ENCODE measurements around the gene LNX1.
A peak's percentile ranks its signal among the peaks of the same experiment; 100 is the strongest.

LNX1 gene

DNA sequence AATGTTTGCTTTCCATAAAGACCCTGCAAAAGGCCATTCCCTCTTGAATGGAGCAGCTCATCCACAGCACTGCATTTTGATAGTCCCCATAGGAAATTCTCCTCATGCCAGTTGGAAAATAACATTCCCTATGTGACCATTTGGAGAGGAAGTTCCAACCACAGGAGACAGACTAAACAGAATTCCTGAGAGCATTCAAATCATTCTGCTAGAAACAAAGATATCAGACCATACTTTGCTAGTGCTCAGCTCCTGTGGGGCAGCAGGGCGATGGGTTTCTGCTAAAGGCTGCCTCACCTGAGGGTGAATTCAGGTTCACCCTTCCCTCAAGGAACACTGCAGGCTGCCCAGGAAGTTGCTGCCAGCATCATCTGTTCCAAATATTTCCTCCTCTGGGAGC, 58.8 kb downstream of the LNX1 start:
- no peak for DNase-seq

DNA sequence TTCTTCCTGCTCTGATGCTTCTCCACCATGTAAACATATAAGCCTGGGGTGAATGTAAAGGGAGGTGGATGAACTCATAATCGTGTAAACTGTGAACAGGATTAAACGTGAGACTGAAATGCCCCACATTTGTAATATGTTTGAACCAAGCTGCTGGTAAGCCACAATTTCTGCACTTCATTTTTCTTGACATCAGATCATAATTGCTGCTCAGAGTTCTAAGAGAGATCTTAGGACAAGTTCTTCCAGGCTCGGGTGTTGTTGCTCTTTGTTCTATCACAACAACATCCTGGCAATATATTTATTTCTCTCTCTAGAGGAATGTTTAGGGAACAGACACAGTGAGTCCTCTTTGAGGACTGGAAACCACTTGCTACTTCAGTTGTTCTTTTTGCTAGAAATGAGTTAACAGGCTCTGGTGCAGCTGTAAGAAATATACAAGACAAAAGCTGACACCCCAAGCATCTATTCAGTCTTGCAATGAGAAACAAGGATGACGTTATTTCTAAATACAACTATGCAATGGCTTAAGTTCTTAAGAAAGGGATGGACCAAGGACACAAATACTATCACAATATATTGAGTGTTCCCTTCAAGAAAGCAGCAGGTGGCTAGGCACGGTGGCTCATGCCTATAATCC, 59.6 kb downstream of the LNX1 start:
- DNase-seq, result no peak

DNA sequence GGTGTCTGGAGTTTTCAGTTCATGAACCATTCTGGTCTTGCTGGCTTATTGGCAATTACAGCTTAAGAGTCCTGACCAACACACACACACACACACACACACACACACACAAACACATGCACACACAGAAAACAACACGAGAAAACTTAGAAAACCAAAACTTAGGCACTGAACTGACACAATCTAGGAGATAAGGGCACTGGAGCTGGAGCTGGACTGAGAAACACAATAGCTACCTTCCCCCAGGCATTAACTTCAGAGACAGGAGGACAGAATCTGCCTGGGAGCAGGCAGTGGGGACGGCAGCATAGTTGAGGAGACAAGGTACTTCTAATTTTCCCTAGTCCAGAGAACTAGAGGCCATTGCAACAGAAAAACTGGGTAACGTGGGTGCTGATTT, 62.3 kb downstream of the LNX1 start:
- no peak for DNase-seq

DNA sequence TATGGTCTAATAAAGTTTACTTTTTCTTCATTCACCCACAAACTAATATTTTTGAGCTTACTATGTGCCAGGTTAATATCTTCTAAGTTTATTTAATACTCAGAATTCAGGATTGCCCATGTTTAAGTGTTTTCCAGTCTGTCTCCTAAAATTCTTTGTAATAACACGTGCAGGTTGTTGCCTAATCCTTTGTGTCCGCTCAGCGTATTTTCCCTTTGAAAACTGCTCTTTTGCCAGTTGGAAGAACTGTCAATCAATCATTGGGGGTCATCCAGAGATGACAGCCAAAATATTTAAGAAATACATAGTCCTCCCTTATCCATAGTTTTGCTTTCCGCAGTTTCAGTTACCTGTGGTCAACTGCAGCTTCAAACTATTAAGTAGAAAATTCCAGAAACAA, 63.4 kb downstream of the LNX1 start:
- no peak for DNase-seq

DNA sequence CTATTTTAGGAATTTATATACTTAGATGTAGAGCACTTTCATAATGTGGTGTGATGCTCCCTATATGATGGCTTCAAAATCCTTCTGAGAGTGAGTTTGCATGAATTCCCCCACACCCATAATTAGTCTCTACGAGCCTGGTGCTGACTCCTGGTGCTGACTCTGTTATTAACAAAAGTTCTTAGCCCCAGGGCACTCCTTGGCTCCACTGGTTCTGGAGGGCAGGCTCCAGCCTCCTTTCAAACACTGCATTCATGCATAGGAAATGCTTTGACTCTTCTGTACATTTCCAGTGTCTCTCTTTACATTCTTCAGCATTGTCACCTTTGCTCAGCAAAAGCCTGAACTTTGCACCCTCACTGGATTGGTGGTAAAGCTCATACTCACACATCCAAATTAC, 64.0 kb downstream of the LNX1 start:
- no peak for DNase-seq

DNA sequence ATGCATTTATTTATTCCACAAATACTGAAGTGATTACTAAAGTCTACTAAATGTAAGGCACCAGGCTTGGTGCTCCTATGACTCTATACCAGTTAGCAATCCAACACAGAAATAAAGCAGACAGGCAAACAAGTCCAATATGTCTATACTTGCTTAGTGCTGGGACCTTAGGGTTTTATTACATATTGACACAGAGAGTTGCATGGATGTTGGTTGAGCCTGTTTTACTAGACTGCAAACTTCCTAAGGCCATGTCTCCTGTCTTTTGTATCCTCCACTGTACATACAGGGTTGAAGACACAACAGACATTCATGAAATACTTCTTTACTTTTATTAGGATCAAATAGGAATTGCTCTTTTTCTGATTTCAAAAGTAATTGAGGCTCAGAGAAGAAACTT, 69.0 kb downstream of the LNX1 start:
- DNase-seq, result no peak

DNA sequence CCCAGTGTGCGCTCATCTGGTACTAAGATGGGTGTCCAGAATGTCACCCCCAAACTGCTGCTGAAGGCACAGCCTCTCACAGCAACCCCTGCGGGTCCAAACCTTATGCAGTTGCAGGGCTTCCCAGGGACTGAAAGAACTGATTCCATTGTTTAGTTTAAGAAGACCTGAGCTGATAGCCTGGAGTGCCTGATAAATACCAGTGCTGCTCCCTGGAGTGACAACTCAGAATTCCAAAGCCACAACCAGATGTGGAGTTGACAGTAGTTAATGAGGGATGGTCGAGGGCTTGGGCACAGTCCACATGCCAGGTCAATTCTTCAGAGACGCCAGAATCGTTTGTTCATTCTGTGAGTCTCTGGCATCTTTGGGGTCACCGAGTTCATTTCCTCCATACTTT, 71.2 kb downstream of the LNX1 start:
- DNase-seq, result no peak

DNA sequence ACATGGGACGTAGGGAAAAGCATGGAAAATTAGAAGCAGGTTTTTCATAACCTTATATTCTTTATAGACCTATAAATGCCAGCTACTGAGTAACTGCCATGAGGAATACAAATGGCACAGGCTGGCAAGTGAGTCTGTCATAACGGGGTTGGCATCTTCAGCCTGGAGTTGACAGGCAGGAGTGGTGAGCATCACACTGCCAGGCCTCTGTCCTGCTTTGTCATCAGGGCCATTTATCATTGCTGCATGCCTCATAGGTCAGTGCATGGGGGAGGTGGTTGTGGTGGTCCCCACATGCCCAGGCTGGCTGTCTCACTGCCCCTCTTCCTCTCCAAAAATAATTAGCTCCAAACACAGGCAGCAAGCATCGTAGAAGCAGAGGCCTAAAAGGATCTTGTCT, 72.5 kb downstream of the LNX1 start:
- DNase-seq, result no peak

DNA sequence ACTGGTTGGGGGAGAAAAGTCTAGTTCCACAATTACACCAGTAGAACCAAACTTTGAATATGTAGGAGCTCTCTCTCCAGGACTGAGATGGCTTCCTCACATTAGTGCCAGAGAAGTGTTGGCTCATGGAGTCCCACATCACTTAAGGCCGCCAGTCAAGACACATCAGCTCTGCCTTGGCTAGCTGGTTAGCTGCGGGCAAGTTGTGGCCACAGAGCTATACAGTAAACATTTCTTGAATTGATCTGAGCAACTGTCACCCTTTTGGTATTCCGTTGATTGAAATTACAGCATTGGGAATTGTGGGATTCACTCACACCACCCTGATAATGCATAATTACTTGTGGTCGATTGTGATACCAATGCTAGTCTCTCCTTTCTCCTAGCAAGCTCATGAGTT, 76.2 kb downstream of the LNX1 start:
- no peak for DNase-seq

DNA sequence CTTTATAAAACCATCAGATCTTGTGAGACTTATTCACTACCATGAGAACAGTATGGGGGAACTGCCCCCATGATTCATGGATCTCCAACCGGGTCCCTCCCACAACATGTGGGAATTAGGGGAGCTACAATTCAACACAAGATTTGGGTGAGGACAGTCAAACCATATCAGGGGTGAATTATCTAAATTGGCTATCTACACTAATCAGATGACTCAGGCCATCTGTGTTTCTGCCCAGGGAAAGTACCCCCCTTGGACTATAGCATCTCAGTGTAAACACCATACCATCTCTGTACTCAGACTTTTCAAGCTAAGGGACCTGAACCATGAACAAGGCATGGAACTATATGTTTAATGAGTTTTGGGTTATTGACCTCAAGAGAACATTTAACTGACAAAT, 76.8 kb downstream of the LNX1 start:
- no peak for DNase-seq

DNA sequence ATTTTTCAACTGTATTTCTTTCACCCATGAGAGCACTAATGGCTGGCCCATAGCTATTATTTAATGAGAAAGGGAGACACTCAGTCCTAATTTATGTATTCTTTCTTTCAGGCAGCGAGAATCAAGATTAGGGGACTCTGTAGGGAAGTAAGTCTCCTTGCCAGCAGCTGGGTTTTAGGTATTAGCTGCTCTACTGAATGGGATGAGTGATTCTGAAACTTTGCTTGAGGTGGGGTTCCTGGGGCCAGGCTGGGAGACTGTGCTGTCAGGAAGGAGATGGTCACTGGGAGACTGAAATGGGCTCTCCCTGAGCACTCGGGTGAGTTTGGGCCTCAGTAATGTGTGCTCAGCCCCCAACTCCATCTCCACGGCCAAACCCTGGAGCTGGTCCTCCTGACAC, 78.7 kb downstream of the LNX1 start:
- no peak for DNase-seq

DNA sequence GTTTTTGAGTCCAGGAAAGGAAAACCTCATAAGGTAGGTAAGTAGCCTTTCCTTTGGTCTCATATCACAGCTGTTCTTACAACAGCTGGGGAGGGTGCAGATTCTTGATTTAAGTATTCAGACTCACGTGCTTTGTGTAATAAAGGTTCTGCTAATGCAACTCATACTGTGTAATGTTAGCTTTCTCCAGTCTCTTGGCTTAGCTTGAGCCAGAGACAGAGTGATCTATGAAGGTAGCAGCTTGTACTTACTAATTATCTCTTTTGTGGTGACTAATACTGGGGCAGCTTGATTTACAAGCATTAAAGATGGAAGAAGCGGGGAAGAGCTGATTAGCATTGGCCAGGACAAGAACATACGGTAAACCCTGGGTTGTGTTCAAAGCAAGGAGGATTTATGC, 80.3 kb downstream of the LNX1 start:
- no peak for DNase-seq

DNA sequence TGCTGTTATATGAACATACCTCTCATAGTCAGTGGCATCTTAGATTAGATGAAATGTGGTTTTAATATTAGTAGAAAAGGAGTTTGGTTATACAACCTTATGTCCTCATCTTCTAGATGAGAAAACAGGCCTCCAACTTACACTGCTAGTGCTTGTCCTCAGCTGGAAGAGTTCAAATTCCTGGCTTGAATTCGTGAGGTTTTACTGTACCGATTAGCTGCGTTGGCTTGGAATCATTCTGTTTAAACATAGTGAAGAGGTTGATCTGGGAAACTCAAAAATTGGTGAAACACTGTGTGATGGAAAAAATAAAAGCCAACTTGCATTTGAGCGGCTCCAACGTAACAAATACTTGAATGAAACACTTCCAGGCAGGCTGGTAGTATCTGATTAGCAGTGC, 81.0 kb downstream of the LNX1 start:
- DNase-seq, result no peak

DNA sequence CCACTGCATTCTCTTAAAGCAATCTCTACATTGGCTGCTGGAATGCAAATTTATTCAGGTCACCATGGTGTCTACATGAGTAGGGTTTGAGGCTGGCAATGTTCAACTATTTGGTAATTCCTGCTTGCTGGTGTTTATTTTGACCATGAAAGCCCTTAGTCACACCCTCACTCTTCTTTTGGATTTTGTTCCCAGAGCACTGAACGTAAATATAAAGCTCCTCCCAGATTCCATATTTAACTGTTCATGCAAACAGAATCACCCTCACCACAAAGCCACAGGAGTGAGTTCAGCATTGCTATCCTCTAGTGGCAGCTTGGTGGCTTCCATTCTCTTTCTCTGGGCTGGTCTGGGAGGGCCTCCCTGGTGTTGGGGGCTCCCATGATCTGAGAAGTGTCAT, 82.8 kb downstream of the LNX1 start:
- no peak for DNase-seq

DNA sequence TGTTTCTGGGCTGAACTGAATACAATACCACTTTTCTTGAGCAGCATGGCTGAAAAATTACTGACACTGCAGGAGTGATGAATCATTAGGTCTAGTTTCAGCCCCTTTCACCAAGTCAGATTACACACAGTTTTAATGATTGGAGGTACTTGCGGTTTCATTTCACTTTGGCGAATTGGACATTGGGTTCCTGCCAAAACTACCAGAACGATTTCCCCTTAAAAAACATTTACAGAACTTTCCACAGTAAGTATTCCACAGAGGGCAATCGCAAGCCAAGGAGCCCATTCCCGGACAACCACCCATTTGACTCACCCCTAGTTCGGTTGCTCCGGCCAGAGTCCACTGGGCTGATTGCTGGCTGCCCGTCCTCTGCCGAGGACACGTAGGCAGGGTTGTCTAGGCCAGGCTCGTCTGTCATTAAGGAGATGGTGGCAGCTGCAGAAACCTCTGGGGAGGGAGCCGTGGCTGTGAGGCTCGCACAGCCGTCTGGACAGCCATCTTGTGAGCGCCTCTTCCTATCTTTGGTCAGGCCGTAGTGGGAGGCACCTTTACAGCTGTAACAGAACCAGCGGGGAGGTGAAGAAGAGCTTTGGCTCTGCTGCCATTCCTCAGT, 83.5 kb downstream of the LNX1 start:
- DNase-seq, result peak in 1 of 2 experiments; percentile 3

DNA sequence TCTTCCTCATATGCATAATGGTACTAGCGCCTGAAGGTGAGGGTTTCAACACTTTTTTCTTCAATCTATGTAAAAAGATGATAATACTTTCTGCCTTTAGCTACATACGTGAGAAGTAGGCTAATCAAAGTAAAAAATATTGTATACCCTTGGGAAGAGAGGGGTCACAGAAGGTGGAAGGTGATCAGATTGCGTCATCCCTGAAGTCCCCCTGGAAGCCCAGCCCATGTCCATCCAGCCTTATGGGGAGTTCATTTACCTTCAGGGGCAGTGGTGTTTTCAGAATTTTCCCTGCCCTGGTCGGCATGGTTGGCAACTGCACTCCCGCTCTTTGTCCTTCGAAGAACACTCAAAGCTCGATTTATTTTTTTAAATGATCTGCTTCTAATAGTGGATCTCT, 84.2 kb downstream of the LNX1 start:
- no peak for DNase-seq

DNA sequence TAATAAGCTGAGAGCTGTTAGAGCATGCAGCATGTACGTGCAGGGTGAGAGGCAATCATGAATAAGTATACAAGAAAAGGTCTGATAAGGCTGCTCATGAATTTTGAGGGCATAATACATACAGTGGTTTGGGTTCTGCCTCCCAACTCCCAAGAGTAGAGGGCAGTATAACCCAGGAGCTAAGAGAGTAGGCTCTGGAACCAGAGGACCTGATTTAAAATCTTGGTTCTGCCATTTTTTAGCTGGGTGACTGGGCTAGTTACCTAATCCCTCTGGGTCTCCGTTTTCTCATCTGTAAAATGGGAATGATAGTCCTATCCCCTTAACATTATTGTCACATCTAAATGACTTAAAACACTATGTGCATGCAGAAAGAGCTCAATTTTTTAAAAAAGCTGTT, 85.3 kb downstream of the LNX1 start:
- no peak for DNase-seq

DNA sequence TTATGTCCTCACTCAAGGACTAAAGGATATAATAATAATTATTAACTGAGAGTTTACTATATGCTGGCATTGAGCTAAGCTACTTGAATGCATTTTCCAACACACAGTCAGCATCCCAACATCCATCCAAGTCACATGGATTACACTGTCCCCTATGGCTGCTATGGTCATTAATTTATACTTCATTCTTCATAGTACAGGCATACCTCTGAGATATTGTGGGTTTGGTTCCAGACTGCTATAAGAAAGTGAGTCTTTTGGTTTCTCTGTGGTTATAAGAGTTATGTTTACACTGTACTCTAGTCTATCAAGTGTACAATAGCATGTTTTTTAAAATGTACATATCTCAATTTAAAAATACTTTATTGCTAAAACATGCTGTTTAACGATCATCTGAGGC, 89.2 kb downstream of the LNX1 start:
- DNase-seq, result no peak

DNA sequence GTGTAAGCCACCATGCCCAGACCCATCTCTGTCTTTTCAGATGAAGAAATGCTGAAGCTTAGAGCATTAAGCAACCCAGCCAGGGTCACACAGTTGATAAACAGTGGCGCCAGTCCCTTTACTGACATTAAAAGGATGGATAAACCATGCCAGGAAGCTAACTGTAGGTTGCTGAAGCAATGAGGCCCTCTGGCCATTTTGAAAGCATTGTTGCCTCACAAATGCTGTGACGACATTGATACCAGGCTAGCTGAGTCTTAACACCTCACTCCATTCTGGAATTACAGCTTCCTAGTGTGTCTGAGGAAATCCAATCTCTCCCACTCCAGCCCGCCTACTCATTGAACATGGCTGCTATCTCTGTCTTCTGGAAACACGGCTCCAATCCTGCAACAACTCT, 89.7 kb downstream of the LNX1 start:
- no peak for DNase-seq

DNA sequence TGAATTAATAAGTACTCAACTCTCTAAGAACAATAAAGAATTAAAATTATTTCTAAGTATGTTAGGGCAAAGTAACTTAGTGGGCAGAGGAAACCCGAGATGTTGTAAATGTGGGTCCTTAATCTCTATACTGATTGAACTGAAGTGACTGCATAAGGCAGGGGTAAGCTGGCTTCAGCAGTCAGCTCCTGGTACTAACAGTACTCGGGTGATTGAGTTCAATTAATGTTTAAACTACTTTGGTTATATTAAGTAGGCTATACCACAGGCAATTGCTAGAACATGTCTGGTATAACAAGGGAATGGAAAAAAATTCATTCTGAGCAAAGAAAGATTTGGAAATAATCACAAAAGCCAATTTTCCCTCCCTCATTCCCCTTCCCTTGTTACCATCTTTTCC, 90.7 kb downstream of the LNX1 start:
- no peak for DNase-seq

DNA sequence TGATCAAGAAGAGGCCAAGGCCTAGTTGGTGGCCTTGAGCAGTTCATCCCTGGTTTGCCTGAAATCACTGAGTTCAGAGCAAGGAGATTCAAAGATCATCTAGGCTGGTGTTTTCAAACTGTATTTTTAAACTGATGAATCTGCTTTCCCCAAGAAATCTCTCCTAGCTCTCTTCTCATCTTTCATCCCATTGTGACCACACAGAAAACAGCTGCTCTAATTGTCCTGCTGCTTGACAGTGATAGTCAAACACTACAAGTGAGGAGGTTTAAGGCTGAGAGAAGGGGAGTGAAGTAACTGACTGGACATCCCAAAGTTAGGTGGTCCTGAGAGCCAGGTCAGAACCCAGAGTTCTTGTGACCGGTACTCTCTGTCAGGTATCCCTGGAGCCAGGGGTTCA, 91.5 kb downstream of the LNX1 start:
- DNase-seq, result no peak

DNA sequence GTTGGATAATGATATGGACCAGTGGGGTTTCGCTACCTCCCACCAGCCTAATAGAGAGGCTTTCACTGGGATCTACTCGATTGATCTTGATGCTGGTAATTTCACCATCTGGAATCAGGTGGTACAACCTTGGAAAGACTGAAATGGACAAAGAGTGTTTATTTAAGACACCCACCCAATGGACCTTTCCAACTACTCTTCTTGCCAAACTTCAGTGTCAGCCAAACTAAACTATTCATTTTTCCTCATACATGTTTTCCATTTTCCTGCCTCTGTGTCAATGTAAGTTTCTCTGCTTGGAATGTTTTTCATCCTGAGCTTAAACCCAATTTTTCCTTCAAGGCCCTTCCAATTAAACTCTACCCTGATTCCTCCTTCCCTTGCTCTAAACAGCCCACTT, 92.6 kb downstream of the LNX1 start:
- no peak for DNase-seq

DNA sequence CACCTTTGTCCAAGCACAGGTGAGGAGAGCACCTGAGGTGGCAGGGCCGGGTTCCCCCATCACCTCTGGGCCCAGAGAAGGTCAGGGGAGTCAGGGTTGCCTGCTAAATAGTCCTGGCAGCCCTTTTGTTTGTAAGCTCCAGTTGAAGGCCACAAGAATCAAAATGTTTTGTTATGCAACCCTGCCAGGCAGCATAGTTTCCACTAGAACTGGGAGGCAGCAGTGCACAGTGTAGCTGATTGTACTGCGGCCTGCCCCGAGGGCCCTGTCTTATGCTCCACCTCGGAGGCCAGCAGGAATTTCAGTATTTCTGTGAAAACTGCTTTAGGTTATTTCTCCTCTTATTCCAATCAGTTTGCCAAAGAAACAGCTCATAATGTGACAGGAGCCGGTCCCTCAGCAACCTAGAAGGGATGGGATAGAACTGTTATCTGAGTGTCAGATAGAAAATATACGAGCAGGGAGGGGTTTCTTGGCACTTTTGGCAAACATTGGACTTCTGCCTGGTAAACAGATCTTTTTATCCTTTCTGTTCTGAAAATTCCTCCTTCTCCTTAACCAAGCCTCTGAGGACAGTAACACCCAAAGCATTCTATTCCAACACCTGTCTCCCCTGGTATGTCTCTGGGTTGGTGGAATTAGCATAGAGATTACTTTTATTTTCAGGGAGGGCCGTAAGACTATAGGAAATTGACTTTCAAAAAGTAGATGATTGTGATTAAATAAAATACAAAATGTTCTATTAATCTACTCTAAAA, 93.6 kb downstream of the LNX1 start:
- no peak for DNase-seq

DNA sequence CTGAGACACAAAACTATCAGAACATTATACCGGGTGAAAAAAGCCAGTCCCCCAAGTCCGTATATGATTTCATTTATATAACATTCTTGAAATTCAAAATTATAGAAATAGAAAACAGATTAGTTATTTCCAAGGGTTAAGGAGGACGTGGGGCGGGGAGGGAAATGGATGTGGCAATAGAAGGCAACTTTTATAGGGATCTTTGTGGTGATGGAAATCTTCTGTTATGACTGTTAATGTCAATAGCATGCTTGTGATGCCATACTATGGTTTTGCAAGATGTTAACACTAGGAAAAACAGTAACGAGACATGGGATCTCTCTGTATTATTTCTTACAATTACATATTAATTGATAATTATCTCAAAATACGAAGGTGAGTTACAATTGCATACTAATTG, 96.4 kb downstream of the LNX1 start:
- DNase-seq, result no peak
